Activated T-helper 17 cell treated with anti-CD3 and anti-CD28 coated beads, Interleukin-2, amount 50 U/mL, for 72 hours (primary cell): ENCODE measurements around the gene C11orf52. TPM values are rescaled to one million over a fixed set of nuclear protein-coding genes. Genes with fewer than 3 reads are reported as not detected.

Source experiments
- ATAC-seq: fragments of 150-1000 bp; cut with Tn5 transposase; replicated peaks from 2 replicates; pipeline ENCODE4 v1.10.0; 2021; ENCODE audit warnings: mild to moderate bottlenecking, moderate library complexity
- H3K27ac Mint-ChIP-seq: one replicate; pipeline ENCODE4 v1.8.0; 2022; ENCODE audit warnings: mixed read lengths
- H3K27me3 Mint-ChIP-seq: one replicate; pipeline ENCODE4 v1.8.0; 2022; ENCODE audit warnings: mixed read lengths
- H3K36me3 Mint-ChIP-seq: one replicate; pipeline ENCODE4 v1.8.0; 2022; ENCODE audit warnings: low read depth, mild to moderate bottlenecking, mixed read lengths
- H3K4me1 Mint-ChIP-seq: one replicate; pipeline ENCODE4 v1.8.0; 2022; ENCODE audit warnings: mixed read lengths
- H3K4me3 Mint-ChIP-seq: one replicate; pipeline ENCODE4 v1.8.0; 2022; ENCODE audit warnings: mild to moderate bottlenecking, mixed read lengths
- H3K9me3 Mint-ChIP-seq: one replicate; pipeline ENCODE4 v1.8.0; 2022; ENCODE audit warnings: mixed read lengths
- total RNA-seq, 2 donors: library from RNA; stranded (reverse); gene quantifications; one replicate each; pipeline ENCODE4 v1.2.3, GENCODE V29; 2022

C11orf52 gene
- total RNA-seq, 2 donors from 2014 or later, result not detected

DNA sequence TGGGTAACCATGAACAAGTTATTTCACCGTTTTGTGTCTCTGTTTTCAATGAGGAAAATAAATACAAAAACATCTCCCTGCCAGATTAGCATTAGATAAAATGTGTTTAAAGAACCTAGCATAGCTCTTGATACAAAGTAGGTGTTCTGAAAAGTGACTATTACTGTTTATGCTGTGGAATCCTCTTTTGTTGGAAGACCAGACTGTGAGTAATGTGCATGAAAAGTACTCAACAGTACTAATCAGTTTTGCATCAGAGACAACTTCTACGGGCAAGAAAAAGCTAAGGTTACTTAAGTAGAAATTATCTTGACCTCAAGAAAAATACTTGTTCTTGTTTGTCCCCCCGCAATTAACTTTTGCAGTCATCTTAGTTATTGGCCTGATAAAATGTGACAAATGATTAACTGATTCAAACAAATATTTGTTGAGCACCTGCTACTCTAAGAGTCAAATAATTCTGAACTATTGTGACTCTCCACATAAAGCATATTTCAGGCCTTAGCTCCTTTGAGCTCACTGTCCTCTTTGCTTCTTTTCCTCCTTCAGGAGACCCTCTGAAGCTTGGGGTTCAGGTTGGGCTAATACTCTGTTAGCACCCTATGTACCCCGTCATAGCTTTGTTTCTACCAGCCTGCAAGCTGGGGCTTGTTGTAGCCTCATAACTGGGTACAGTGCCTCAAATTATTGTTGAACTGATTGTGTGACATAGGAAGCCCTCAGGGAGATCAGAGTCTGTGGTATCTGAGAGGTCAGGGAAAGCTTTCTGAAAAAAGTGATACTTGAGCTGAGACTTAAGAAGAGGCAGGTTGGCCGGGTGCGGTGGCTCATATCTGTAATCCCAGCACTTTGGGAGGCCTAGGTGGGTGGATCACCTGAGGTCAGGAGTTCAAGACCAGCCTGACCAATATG lies 42.9 kb downstream of the C11orf52 start:
- peak overlapping the region; percentile 60 for H3K27ac Mint-ChIP-seq
- no peak for ATAC-seq
- H3K4me1 Mint-ChIP-seq, result peaks cover 5% of the 10 kb centered on the region
- H3K4me3 Mint-ChIP-seq, result no peak overlapping the region
- H3K27me3 Mint-ChIP-seq, result no peaks in the 10 kb centered on the region
- no peaks in the 10 kb centered on the region for H3K36me3 Mint-ChIP-seq
- H3K9me3 Mint-ChIP-seq, result no peaks in the 10 kb centered on the region

DNA sequence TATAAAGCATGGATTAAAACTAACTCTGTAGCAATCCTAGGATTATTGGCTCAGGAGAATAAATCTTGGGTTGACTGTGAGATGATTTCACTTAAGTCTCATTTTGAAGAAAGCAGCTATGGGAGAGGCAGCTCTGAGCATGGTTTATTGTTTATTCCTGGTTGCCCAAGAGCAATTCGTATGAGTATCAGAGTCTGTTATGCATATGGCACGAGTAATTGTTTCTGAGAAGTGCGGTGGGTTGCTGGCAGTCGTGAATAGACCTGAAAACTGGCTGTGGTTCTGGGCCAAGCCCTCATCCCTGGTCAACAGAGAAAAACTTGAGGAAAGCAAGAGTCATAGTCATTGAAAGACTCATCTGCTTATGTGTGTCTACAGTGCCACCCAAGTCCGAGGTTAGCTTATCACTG lies 45.2 kb downstream of the C11orf52 start:
- no peak overlapping the region for H3K4me3 Mint-ChIP-seq
- no peak overlapping the region for H3K27ac Mint-ChIP-seq
- H3K9me3 Mint-ChIP-seq, result no peaks in the 10 kb centered on the region
- peaks cover 5% of the 10 kb centered on the region for H3K4me1 Mint-ChIP-seq
- no peaks in the 10 kb centered on the region for H3K27me3 Mint-ChIP-seq
- H3K36me3 Mint-ChIP-seq, result peaks cover 23% of the 10 kb centered on the region
- ATAC-seq, result peak; percentile 88

DNA sequence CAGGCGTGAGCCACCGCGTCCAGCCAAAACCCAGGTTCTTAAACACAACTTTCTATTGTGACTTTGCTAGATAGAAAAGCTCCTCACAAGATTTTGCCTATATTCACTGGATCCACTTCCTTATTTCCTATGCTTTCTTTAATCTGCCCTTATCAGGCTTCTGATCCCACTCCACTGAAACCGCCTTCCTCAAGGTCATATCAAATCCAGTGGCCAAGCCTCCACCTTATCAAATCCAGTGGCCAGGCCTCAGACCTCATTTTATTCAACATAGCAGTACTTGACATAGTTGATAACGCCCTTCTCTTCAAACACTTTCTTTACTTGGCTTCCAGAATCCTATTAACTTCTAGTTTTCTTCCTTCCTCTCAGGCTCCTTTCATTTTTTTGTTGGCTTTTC lies 48.0 kb downstream of the C11orf52 start:
- H3K27ac Mint-ChIP-seq, result no peak overlapping the region
- H3K4me3 Mint-ChIP-seq, result no peak overlapping the region
- H3K27me3 Mint-ChIP-seq, result no peaks in the 10 kb centered on the region
- ATAC-seq, result no peak
- H3K9me3 Mint-ChIP-seq, result no peaks in the 10 kb centered on the region
- peaks cover 42% of the 10 kb centered on the region for H3K36me3 Mint-ChIP-seq
- H3K4me1 Mint-ChIP-seq, result no peaks in the 10 kb centered on the region

DNA sequence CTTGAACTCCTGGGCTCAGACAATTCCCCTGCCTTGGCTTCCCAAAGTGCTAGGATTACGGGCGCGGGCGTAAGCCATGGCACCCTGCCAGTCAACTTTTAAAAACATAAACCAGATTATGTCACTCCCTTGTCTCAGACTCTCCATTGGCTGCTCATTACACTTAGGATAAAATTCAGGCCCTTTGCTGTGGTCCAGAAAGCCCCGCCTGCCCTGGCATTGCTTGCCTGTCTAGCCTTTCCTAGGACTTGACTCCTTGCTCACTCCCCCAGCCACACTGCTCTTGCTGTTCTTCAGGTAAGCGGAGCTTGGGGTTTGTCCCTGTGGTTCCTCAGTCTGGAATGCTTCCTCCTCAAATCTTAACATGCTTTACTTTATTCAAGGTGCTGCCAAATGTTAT lies 48.9 kb downstream of the C11orf52 start:
- ATAC-seq, result no peak
- no peaks in the 10 kb centered on the region for H3K27me3 Mint-ChIP-seq

DNA sequence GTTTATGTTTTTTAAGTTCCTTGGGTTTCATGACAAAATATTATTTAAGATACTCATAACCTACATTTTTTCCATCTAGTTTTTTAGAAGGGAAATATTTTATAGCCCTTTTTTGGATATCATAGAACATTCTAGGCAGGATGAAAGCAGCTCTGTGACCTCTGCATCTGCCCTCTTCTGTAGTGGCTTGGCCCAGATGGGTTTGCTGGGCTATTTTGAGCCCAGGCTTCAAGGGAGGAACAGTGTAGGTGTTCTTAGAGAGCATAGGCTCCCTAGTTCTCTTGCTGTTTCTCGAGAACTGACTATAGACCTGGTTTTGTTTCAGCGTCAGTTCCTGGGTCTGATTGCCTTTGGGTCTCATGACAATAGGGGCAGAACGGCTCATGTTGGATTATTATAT lies 50.6 kb downstream of the C11orf52 start:
- Mint-ChIP-seq H3K36me3 (peaks cover 42% of the 10 kb centered on the region), H3K4me1 (no peaks in the 10 kb centered on the region), H3K27me3 (no peaks in the 10 kb centered on the region), H3K9me3 (no peaks in the 10 kb centered on the region), H3K27ac (no peak overlapping the region), H3K4me3 (no peak overlapping the region)
- no peak for ATAC-seq

More for the DNA sequence above, 48.9 kb downstream of the C11orf52 start:
- Mint-ChIP-seq H3K9me3 (no peaks in the 10 kb centered on the region), H3K4me3 (no peak overlapping the region), H3K27ac (no peak overlapping the region), H3K4me1 (no peaks in the 10 kb centered on the region), H3K36me3 (peaks cover 42% of the 10 kb centered on the region)

DNA sequence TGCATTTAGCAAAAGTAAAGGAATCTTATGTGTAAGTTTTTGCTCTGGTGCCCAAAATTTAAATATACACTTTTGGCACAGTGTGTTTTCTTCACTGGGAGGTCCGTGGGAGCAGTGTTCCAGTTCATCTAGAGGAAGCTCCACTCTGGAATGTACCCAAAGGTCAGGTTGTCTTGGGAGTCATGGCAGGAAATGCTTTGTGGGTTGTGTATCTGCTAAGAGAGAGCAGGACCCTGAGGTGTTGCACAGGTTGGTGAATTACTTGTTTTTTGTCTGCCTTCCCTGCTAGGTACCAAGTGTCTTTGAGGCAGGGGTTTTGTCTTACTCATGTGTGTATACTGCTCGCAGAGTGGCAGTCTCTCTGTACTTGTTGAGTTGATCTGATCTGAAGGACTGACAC lies 55.7 kb downstream of the C11orf52 start:
- no peak for ATAC-seq
- H3K4me3 Mint-ChIP-seq, result no peak overlapping the region
- no peak overlapping the region for H3K27ac Mint-ChIP-seq

DNA sequence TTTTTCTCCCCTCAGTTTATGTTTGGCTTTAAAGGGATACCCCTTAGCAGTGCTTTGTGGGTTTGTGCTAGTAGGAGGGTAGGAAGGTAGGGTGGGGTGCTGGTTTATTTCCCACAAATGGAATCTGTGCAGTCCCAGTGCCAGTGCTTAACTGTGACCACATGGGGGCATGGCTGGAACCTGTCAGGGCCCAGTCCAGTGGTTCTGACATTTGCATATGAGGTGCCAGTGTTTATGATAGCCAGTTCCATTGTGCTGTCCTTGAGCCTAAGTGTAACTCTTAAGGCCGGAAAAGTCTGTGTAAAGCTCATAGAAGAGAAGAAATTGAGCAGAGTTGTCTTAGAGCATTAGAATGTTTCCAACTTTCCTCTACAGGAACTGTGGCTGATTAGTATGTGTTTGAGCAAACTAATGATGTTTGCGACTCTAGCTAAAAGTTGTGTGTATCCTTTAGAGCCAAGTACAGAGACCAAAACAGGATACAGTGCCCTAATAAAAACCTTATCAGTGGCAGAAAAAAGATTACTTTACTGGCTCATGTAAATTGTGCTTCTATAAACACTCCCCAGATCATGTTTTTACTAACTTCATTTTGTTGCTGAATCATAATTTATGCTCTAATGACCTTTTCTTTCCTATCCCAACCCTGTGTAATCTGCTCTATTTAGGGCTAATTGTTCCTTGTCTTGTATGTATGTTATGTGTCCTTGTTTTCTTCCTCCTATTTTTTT lies 56.5 kb downstream of the C11orf52 start:
- Mint-ChIP-seq H3K4me3 (no peak overlapping the region), H3K4me1 (no peaks in the 10 kb centered on the region), H3K9me3 (no peaks in the 10 kb centered on the region), H3K27ac (no peak overlapping the region), H3K27me3 (peaks cover 9% of the 10 kb centered on the region), H3K36me3 (peaks cover 17% of the 10 kb centered on the region)
- no peak for ATAC-seq

More for the DNA sequence above, 55.7 kb downstream of the C11orf52 start:
- Mint-ChIP-seq H3K36me3 (peaks cover 20% of the 10 kb centered on the region), H3K4me1 (no peaks in the 10 kb centered on the region), H3K9me3 (no peaks in the 10 kb centered on the region), H3K27me3 (peaks cover 6% of the 10 kb centered on the region)

DNA sequence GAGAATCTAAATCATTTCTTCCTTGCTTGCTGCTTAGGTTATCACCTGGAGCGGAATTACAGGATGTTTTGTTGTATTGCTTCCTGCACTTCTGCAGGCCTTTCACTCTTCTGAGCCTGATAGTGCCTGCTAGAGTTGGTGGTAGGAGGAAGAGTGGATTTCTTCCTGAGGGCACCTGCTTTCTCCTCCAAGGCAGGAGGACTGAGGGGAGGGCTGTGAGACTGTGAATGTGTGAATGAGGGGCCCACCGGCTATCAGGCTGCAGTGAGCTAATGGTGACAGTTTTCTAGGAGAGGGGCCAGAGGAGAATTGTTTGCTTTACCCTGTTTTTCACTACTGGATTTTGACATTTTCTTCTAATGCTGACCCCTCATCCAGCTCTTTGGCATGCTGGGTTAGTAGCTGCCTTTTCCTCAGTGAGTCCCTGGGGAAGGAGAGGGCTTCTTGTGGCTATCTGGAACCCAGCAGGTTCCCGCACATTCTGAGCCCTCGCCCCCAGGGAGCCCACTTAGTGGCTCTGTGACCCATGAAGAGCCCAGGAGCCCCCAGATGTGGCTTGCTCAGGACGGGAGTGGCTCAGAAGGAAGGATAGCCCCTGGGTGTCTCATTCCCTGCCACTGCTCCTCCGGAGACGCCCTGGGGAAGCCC lies 57.5 kb downstream of the C11orf52 start:
- Mint-ChIP-seq H3K36me3 (peaks cover 11% of the 10 kb centered on the region), H3K27me3 (peaks cover 9% of the 10 kb centered on the region), H3K4me3 (peak overlapping the region; percentile 53), H3K9me3 (no peaks in the 10 kb centered on the region), H3K4me1 (no peaks in the 10 kb centered on the region), H3K27ac (no peak overlapping the region)
- ATAC-seq, result no peak

Other genes starting within 250 kb of the C11orf52 start
- 10 to 100 TPM; 46.9 to 72.6 TPM for gene PPP2R1B, start 152.5 kb upstream of the C11orf52 start, total RNA-seq
- 10 to 100 TPM; 33.9 to 39.5 TPM for gene ALG9, start 47.3 kb upstream of the C11orf52 start, total RNA-seq
- 1 to 10 TPM; 3.7 to 7.1 TPM for gene FDXACB1, start 39.7 kb upstream of the C11orf52 start, total RNA-seq
- gene CFAP68, start 39.4 kb upstream of the C11orf52 start, total RNA-seq, result 10 to 100 TPM; 19.5 to 22.4 TPM
- not detected for gene CRYAB, start 7.1 kb upstream of the C11orf52 start, total RNA-seq
- gene HSPB2, start 6.2 kb upstream of the C11orf52 start, total RNA-seq, result under 1 TPM in 1 of 2 donors, not detected in 1; 0.32 TPM
- 10 to 100 TPM; 11.3 to 27.4 TPM for gene DIXDC1, start 18.4 kb downstream of the C11orf52 start, total RNA-seq
- gene DLAT, start 106.5 kb downstream of the C11orf52 start, total RNA-seq, result 10 to 100 TPM; 27.4 to 49.1 TPM
- gene PIH1D2, start 155.1 kb downstream of the C11orf52 start, total RNA-seq, result under 1 TPM; 0.54 to 0.87 TPM
- 10 to 100 TPM; 19.7 to 20.2 TPM for gene NKAPD1, start 155.4 kb downstream of the C11orf52 start, total RNA-seq
- 10 to 100 TPM; 26.6 to 42.6 TPM for gene TIMM8B, start 167.8 kb downstream of the C11orf52 start, total RNA-seq
- 100 to 1,000 TPM in 1 of 2 donors, 10 to 100 TPM in 1; 75.4 to 101 TPM for gene SDHD, start 168.0 kb downstream of the C11orf52 start, total RNA-seq
- not detected for gene IL18, start 245.2 kb downstream of the C11orf52 start, total RNA-seq
- under 1 TPM; 0.24 to 0.99 TPM for gene TEX12, start 248.5 kb downstream of the C11orf52 start, total RNA-seq